ENCODE measurements around the gene ZBTB3.

DNA sequence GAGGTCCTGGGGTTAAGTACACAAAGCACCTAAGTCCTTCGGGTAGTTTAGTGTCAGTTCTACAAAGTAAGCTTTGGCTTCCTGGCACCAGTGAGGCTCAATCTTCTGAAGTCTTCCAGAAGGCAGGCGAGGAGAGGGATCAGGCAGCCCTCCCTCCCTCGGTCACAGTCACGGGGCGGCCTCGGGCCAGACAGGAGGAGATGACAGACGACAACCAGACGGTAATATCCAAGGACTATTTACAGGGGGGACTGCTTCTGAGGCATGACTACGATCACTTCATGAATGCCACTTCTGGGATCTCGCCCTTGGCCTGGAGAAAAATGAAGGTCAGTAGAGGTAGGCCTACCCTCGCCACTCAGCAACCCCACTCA lies 38.2 kb upstream of the ZBTB3 start:
- TF ChIP-seq, protein P1, sequence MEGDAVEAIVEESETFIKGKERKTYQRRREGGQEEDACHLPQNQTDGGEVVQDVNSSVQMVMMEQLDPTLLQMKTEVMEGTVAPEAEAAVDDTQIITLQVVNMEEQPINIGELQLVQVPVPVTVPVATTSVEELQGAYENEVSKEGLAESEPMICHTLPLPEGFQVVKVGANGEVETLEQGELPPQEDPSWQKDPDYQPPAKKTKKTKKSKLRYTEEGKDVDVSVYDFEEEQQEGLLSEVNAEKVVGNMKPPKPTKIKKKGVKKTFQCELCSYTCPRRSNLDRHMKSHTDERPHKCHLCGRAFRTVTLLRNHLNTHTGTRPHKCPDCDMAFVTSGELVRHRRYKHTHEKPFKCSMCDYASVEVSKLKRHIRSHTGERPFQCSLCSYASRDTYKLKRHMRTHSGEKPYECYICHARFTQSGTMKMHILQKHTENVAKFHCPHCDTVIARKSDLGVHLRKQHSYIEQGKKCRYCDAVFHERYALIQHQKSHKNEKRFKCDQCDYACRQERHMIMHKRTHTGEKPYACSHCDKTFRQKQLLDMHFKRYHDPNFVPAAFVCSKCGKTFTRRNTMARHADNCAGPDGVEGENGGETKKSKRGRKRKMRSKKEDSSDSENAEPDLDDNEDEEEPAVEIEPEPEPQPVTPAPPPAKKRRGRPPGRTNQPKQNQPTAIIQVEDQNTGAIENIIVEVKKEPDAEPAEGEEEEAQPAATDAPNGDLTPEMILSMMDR (IDR thresholded peaks at IDR 0.05; ENCODE audit: insufficient read depth, low read depth, low read length) = no peak
- no peak for TF ChIP-seq EZH2 (IDR thresholded peaks at IDR 0.05; ENCODE audit: insufficient read depth, low read length)
